ENCODE data around the gene TAS2R19.
"Not testable (repeated sequence)": the region's sequence is repeated elsewhere in the genome, so short reads cannot be mapped to it uniquely, and the experiment has no call there.

Gene TAS2R19, protein sequence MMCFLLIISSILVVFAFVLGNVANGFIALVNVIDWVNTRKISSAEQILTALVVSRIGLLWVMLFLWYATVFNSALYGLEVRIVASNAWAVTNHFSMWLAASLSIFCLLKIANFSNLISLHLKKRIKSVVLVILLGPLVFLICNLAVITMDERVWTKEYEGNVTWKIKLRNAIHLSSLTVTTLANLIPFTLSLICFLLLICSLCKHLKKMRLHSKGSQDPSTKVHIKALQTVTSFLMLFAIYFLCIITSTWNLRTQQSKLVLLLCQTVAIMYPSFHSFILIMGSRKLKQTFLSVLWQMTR

DNA sequence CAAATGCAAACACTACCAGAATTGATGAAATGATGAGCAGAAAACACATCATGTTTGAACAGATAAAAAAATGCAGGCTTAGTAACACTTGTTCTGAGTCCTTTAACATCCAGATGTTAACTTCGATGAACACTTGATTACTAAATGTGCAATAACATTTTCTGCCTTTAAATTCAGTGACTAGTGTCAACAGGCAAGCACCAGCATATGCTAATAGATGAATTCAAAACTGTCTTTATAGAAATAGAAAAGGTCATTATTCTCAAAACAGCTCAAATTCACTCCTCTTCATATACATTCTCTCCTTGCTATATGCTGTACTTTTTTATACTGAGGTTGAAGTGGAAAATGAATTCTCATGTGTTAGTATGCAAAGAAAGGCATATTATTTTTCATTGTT lies at the start of gene TAS2R19:
TSS of gene TAS2R19 (minus strand) at position 101 of the 400 bp plus-strand sequence. CDS start at position 52, 49 bp downstream.
- no peak for DNase-seq (ENCODE audit: low spot score)
- TF ChIP-seq, protein P1, sequence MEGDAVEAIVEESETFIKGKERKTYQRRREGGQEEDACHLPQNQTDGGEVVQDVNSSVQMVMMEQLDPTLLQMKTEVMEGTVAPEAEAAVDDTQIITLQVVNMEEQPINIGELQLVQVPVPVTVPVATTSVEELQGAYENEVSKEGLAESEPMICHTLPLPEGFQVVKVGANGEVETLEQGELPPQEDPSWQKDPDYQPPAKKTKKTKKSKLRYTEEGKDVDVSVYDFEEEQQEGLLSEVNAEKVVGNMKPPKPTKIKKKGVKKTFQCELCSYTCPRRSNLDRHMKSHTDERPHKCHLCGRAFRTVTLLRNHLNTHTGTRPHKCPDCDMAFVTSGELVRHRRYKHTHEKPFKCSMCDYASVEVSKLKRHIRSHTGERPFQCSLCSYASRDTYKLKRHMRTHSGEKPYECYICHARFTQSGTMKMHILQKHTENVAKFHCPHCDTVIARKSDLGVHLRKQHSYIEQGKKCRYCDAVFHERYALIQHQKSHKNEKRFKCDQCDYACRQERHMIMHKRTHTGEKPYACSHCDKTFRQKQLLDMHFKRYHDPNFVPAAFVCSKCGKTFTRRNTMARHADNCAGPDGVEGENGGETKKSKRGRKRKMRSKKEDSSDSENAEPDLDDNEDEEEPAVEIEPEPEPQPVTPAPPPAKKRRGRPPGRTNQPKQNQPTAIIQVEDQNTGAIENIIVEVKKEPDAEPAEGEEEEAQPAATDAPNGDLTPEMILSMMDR (IDR thresholded peaks at IDR 0.05; ENCODE audit: extremely low read depth, missing control alignments): no peak

DNA sequence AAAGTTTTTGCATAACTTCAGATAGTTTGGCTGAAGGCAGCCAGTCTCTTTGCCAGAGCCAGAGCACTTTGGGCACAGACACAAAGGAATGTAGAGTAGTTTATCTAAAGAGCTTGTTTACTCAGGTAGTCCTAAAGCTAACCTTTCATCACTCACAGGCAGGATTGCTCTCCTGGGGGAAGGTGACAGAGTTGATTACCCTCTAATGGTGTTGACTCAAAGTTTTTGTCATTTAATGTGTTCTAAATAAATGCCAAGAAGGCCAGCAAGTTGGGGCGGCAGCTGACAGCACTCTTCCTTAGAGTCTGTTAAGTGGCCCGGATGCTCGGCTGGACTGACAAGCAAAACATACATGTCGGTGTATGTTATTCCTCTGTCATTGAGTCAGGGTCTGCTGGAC lies 49.0 kb upstream of the TAS2R19 start:
- TF ChIP-seq, protein P1 (IDR thresholded peaks at IDR 0.05; ENCODE audit: extremely low read depth, missing control alignments): no peak
- no peak for DNase-seq (ENCODE audit: low spot score)

DNA sequence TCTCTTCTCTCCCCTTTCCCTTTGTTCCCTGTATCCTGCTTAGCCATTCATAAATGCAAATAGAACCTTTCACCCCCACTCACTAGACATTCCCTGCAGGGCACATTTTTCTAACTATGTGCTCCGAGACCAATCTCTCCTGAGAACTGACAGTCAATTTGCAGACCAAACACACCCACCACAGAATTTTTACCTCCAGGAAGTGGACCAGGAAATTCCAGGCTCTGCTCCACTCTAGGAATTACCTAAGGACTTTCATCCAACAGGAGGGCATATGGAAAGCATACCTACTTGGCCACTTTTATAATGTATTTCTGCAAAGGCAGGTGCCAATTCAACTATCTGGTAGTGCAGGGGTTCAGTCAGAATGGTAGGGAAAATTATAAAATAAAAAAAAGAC lies 48.6 kb upstream of the TAS2R19 start:
- TF ChIP-seq, protein P1 (IDR thresholded peaks at IDR 0.05; ENCODE audit: extremely low read depth, missing control alignments): no peak
- DNase-seq (ENCODE audit: low spot score): no peak

DNA sequence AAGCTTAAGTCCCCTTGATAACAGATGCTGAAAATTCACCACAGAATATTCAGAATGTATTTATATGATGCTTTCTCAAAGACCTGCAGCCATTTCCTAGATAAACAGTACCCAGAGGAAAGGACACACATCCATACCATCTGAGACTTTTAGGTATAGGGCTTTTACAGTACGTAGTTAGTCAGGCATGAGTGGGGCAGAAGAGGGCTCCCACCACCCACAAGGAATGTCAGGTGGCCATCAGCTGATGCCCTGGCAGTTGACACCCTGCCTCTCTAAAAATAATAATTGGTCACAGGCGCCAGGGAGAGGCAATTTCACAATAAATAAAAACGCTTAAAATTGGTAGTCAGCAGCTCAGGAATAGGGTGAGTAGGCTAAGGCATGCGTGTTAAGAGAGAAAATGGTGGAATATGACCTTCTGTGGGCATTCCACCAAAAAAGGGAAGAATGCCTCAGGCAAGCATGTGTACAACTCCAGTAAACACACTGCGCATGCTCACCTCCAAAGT lies 47.5 kb upstream of the TAS2R19 start:
- TF ChIP-seq, protein P1 (IDR thresholded peaks at IDR 0.05; ENCODE audit: extremely low read depth, missing control alignments): no peak
- DNase-seq (ENCODE audit: low spot score): no peak

DNA sequence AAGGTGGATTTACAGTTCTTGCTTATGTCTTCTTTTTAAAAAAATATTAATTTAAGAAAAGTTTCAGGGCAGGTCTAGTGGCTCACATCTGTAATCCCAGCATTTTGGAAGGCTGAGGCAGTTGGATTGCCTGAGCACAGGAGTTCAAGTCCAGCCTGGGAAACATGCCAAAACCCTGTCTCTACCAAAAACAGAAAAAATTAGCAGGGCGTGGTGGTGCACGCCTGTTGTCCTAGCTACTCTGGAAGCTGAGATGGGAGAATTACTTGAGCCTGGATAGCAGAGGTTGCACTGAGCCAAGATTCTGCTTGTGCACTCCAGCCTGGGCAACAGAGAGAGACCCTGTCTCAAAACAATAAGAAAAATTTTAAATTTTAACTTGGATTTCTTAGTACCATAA lies 45.1 kb upstream of the TAS2R19 start:
- TF ChIP-seq, protein P1 (IDR thresholded peaks at IDR 0.05; ENCODE audit: extremely low read depth, missing control alignments): no peak
- no peak for DNase-seq (ENCODE audit: low spot score)

DNA sequence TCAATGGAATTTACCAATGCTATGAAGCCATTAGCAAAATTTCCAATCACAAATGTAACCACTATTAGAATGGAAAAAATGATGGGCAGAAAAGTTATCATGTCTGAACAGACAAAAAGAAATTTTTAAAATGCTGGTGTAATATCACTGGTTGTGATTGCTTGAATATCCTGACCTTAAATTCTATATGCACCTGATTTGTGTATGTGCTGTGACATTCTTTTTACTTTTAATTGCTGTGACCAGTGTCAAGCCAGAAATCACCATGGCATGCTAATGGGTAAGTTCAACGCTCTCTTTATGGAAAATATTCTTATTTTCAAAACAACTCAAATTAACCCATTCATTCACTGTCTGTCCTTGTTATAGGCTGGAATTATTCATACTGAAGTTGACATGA lies 39.8 kb upstream of the TAS2R19 start, which contains the start of gene TAS2R46:
TSS of gene TAS2R46 (minus strand) at position 101 of the 400 bp plus-strand sequence. CDS start at position 101, 0 bp downstream.
- DNase-seq (ENCODE audit: low spot score): not testable (repeated sequence)

DNA sequence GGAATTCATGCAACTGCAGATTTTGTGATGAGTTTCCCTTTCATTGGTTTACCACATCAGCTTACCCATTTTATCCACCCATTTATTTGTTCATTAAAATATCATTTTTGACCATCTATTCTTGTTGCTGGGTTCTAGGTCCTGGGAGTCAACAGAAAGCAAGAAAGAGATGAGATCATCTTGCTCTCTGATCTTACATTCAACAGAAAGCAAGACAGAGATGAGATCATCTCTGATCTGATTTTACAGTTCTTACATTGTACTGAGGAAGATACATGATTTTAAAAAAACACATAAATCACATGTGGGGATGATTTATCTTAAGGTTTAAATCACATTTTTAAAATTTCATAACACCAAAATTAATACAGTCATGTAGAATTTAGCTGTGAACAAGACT lies 37.4 kb upstream of the TAS2R19 start:
- DNase-seq (ENCODE audit: low spot score): no peak

More for the DNA sequence above, 37.4 kb upstream of the TAS2R19 start:
- TF ChIP-seq, protein P1 (IDR thresholded peaks at IDR 0.05; ENCODE audit: extremely low read depth, missing control alignments): no peak
